GM19455 (cell line): ENCODE data around the gene NRXN2.
"Not testable (repeated sequence)": the region's sequence is repeated elsewhere in the genome, so short reads cannot be mapped to it uniquely, and the experiment has no call there.

Experiments used
- ATAC-seq: cut with Tn5 transposase; IDR thresholded peaks from one replicate; pipeline ENCODE4 v1.9.1; 2021; ENCODE audit not compliant: unreplicated experiment

NRXN2 gene

GRCh38 chr11:64705501-64705900, 17.5 kb downstream of the NRXN2 start:
- no peak for ATAC-seq

GRCh38 chr11:64703048-64703447, 19.9 kb downstream of the NRXN2 start:
- ATAC-seq: no peak

GRCh38 chr11:64701956-64702355, 21.0 kb downstream of the NRXN2 start:
- ATAC-seq: not testable (repeated sequence)

DNA sequence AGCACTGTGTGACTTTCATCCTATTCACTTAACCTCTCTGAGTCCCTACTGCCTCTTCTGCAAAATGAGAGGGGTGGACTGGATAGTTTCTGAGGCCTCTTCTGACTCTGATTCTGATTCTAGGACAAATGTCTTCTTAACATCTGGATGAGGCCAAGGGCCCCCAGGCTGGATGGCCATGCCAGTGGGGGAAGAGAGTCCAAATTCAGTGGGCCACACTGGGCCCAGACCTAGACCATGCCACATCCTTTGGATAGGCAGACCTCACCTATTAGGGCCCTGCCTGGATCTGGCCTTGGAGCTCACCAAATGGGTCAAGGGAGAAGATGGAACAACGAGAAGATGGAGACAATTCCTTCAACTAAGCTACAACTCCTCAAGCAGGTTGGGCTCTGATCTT, 24.6 kb downstream of the NRXN2 start:
- ATAC-seq: no peak

GRCh38 chr11:64697663-64698375, 25.2 kb downstream of the NRXN2 start:
- no peak for ATAC-seq

DNA sequence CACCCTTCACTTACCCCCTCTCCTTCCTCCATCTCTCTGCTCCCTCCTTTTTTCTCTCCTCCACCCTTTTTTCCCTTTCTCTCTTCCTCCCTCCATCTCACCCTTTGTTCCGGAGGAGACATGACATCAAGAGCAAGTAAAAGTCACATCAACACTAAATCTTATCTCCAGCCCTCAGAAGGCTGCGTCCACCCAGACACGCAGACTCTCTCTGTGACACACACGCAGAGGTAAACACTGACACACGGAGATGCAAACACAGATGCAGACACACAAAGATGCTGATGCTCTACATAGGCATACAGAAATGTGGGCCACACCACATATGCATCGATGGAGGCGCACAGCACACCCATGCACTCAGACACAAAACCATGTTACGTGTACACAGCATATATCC, 27.0 kb downstream of the NRXN2 start:
- ATAC-seq: no peak

GRCh38 chr11:64695548-64695947, 27.4 kb downstream of the NRXN2 start:
- no peak for ATAC-seq

GRCh38 chr11:64694821-64695365, 28.1 kb downstream of the NRXN2 start:
- no peak for ATAC-seq

GRCh38 chr11:64694026-64694755, 28.8 kb downstream of the NRXN2 start:
- ATAC-seq: no peak

DNA sequence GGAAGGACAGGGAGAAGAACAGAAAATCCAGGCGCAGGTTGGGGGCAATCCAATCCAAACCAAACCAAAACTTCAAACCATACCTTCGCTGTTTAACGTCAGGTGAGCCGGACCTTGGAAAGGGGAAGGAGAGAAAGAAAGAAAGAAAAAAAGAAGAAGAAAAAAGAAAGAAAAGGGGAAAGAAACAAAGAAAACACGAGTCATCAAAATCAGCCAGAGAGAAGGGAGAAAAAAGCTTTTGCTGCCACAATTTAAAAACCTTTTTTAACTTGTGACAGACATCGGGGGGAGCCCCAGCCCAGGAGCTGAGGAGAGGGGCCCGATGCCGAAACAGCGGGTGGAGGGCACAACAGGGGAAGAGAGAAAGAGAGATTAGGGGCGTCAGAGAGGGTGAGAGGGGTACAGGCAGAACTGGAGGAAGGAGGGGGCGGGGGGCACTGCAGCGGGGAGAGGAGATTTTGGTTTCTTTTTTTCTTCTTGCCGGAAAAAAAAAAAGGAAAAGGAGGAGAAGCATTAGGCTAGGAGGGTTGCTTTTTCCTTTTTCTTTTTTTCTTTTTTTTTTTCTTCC, 30.1 kb downstream of the NRXN2 start:
- no peak for ATAC-seq

- no peak for ATAC-seq
Measured at GRCh38 chr11:64691543-64691942, 31.5 kb downstream of the NRXN2 start.

DNA sequence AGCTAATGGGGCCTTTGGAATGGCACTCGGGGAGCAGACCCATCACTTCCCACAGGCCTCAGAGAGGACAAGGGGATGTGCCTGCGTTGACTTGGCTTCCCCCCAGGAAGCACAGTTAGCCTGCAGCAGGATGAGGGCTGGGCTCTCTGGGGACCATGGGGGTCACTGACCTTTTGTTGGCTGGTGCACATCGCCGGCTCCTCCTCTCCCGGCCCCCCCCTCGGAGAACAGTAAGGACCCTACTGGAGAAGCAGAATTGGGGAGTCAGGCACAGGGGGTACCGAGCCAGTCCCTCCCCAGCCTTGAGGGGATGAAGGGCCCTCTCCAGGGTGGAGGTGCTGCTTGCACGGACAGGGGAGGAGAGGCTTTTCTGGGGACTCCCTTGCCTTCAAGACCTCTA, 32.8 kb downstream of the NRXN2 start:
- no peak for ATAC-seq

- no peak for ATAC-seq
Measured at GRCh38 chr11:64688534-64688982, 34.4 kb downstream of the NRXN2 start.

DNA sequence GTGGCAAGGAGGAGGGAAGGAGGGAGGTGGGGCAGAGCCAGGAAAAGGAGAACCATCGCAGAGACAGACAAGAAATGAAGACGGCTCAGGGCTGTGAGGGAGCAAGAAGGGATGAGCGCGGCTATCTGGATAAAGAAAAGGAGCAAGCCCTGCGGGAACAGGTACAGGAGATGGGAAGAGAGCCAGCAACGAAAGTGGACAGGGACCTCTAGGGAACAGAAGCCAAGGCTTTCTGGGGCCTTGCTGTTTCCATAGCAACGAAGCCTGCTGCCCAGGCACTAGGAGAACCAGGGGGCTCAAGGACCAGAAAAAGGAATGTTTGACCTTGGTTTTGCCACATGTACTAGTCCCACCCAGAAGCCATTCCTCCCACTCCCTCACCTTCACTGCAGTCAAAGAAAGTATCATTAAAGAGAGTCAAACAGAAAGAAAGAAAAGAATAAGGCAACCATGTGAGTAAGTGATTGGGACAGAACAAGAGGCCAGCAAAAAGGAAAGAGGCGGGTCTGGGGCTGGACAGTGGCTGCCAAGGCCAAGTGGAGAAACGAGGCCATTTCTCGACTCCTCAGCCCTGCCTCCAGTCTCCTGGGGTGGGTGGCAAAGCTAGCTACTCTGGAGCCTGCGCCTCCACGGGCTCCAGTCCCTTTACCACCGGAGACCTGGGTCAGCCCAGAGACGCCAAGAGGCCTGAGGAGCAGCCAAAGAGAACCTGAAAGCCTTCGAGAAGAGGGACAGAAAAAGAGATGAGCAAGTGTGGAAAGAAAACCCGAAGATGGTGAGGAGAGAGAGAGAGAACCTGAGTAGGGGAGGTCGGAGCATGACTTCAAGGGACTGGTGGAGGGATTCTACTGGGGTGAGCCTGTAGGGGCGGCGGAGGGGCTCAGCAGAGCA, 35.1 kb downstream of the NRXN2 start:
- ATAC-seq: no peak

GRCh38 chr11:64687204-64687603, 35.8 kb downstream of the NRXN2 start:
- no peak for ATAC-seq

GRCh38 chr11:64686466-64687170, 36.4 kb downstream of the NRXN2 start:
- ATAC-seq: no peak

GRCh38 chr11:64685536-64685935, 37.5 kb downstream of the NRXN2 start:
- no peak for ATAC-seq

GRCh38 chr11:64684357-64684756, 38.6 kb downstream of the NRXN2 start:
- no peak for ATAC-seq

DNA sequence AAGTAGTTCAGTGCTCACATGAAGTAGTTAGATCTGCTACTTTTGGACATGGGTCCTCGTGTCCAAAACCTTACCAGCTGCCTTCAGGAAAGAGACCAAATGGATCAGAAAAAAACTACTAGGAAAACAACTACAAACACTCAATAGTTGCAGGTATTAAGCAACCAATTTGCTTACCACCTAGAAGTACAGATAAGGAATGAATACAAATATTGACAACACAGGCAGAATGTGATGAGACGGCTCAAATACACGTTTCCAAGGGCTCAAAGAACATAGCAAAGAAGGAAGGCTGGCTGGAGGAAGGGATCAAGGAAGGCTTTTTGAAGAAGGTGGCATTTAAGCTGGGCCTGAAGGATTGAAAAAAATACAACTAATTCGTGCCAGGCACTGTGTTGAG, 41.8 kb downstream of the NRXN2 start:
- ATAC-seq: no peak

- no peak for ATAC-seq
Measured at GRCh38 chr11:64679846-64680245, 43.2 kb downstream of the NRXN2 start.
